VCaP (cell line): ENCODE results near the gene NKX1-2.

Experiments
- H3K27ac ChIP-seq: fragments of 450-650 bp; 2 replicates; pipeline ENCODE4 v1.5.1; 2017
- TF ChIP-seq, protein P1 (sequence below): fragments of 450-650 bp; conservative IDR thresholded peaks from 2 replicates; pipeline ENCODE4 v1.5.1; 2017; ENCODE audit warnings: mild to moderate bottlenecking, moderate library complexity

The NKX1-2 gene

DNA sequence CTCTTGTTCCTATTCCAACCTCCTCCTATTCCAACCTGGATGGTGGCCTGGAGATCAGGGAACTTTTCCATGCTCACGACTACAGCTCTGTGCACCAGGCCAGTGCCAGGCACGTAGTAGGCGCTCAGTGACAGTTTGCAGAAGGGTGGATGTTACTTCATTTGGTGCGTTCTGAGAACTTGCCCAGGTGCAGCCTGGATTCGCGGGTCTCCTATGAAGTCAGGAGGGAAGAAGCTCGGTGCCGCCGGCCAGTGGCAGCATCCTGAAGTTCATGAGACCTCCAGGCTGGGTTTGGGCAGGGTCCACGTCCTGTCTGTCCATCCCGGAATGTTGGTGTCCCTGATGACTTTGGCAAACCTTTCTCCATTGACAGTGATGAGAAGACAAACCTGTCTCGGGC is 33.0 kb upstream of the NKX1-2 start:
- TF ChIP-seq, protein P1, sequence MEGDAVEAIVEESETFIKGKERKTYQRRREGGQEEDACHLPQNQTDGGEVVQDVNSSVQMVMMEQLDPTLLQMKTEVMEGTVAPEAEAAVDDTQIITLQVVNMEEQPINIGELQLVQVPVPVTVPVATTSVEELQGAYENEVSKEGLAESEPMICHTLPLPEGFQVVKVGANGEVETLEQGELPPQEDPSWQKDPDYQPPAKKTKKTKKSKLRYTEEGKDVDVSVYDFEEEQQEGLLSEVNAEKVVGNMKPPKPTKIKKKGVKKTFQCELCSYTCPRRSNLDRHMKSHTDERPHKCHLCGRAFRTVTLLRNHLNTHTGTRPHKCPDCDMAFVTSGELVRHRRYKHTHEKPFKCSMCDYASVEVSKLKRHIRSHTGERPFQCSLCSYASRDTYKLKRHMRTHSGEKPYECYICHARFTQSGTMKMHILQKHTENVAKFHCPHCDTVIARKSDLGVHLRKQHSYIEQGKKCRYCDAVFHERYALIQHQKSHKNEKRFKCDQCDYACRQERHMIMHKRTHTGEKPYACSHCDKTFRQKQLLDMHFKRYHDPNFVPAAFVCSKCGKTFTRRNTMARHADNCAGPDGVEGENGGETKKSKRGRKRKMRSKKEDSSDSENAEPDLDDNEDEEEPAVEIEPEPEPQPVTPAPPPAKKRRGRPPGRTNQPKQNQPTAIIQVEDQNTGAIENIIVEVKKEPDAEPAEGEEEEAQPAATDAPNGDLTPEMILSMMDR, result no peak
- H3K27ac ChIP-seq, result no peak overlapping the region

DNA sequence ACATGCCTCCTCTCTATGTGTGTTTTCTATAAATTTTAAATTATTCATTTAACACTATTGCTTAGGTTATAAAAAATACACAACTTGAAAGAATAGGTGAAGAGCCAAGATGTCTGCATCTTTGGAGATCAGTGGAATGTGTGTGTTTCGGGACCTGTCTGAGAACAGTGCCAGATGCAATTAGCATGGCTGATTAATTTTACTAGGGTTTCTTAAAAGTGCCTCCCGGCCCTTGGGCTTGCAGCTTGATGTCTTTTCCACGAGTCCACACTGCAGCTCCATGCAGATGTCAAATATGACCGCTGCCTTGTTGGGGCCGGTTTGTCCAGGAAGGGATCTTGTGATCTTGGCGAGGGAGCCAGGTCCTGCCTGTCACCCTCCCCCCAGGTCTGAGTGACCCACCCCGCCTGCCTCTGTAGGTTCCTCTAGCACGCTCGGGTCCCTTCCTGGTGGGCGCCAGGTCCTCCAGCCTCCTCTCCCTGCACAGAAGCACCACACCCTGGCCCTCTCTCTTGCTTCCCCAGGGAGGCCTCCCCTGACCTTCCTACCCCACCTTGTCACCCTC is 32.5 kb upstream of the NKX1-2 start:
- TF ChIP-seq, protein P1, result no peak
- no peak overlapping the region for H3K27ac ChIP-seq

DNA sequence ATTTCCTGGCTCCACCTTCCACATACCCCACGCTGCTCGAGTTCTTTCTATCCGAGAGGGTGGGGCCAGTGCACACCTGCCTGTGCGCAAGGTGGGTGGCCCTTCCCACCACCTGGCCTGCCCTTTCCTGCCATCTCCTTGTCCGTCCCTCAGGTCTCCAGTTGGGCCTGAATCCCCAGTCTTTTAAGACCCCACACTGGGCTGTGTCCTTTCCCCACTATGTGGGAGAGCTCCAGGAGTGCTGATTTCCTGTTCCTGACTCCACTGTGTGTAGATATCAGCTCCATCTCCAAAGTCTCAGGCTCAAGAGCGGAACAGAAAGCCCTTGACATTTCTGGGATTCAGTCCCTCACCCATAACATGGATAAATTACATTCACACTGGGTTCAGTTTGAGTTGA is 31.9 kb upstream of the NKX1-2 start:
- TF ChIP-seq, protein P1, result no peak
- no peak overlapping the region for H3K27ac ChIP-seq

DNA sequence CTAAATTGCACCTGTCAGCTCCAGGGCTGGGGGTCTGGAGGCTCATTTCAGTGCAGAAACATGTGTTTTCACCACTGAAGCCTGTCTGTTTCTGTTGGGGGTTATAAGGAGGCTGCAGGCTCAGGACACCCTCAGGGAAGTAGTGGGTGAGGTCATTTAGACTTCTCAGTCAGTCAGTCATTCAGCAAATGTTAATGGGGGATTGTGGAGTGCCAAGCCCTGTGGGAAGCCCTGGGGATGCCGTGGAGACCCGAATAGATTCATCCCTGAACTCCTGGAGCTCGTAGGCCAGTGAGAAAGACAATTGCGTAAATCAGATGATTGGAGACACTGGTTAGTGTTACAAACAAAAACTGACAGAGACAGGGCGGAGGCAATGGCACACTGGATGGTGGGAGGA is 31.0 kb upstream of the NKX1-2 start:
- no peak overlapping the region for H3K27ac ChIP-seq
- TF ChIP-seq, protein P1, result no peak

DNA sequence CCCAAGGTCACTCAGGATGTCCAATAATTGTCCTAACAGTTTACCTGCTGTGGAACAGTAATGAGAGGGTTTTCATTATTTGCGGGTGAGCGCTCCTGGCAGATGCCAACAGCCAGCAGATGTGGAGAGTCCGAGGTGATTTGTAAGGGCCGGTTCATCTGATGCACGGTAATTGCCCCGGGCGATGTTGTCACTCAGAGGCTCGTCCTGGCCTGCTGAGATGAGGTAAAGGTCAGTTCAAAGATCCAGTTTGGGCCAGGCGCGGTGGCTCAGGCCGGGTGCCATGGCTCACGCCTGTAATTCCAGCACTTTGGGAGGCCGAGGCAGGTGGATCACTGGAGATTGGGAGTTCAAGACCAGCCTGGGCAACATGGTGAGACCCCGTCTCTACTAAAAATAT is 28.7 kb upstream of the NKX1-2 start:
- TF ChIP-seq, protein P1, result no peak
- no peak overlapping the region for H3K27ac ChIP-seq

DNA sequence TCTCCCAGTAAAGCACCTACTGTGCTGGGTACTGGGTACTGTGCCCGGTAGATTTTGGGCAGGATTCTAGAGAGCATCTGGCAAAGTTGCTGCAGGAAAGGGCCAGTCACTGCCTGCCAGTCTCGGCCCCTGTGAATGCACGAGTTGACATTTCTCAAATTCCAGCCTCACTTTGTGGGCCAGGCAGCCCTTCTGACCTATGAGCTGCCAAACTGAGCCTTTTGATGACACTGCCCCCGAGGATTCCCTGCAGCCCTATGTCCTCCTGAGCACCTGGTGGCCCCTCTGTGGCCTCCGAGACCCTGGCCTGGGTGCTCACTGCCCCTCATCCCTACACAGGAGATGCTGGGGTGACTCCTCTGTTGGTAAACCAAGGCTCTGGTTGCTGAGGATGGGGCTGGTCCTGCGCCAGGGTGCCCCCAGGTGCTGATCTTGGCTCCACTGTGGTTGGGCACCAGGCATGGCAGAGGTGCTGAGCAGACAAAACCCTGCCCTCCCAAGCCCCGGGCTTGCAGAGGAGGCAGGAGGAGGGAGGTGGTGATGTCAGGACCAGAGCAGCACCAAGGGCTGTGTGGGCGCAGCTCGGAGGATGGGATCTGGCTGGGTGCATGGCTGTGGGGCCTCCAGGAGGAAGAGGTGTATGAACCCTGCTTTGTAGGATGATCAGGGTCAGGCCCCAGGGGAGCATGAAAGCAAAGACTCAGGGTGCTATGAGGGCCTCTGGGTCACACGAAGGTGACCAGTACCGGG is 28.0 kb upstream of the NKX1-2 start:
- no peak overlapping the region for H3K27ac ChIP-seq
- TF ChIP-seq, protein P1, result no peak

DNA sequence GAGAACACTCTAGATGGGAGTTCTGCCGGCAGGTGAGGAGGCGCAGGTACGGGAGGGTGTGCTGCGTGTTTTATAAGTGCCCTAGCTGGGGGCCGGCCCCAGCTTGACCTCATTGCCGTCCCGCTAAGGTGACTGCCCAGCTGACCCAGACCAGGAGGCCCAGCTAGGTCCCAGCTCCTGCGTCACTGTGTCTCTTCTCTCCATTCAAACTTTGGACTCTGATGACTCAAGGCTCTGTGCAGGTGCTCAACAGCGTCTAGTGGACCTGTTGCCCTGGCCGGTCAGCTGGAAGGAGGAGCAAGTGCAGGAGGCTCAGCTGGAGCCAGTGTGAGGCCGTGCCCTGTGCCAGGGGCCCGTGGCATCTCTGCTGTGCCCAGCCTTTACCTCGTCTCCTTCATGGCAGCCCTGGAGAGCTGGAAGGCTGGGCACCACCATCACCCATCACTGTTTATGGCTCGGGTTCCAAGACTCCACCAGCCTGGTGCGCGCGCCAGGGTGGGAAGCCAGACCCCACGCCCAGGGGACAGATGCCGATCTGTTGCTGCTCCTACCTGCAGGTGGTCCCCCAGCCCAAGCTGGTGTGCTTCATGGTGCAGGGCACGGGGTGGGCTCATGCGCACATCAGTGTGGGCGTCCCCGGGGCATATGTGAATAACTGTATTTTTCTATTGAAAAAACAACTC is 26.3 kb upstream of the NKX1-2 start:
- TF ChIP-seq, protein P1, result no peak
- no peak overlapping the region for H3K27ac ChIP-seq
